ENCODE data around the gene CIBAR2. TPM values are rescaled to one million over a fixed set of nuclear protein-coding genes. Genes with fewer than 3 reads are reported as not detected.
A peak's percentile ranks its signal among the peaks of the same experiment; 100 is the strongest.

Gene CIBAR2
- total and polyA plus RNA-seq, 9 of the 15 experiments (the other 6 are each of a cell fraction or from before 2014, with no cell fraction given): not detected

GRCh38 chr16:85156869-85157268 is 44.6 kb upstream of the CIBAR2 start (continued):
- TF ChIP-seq, protein P1, sequence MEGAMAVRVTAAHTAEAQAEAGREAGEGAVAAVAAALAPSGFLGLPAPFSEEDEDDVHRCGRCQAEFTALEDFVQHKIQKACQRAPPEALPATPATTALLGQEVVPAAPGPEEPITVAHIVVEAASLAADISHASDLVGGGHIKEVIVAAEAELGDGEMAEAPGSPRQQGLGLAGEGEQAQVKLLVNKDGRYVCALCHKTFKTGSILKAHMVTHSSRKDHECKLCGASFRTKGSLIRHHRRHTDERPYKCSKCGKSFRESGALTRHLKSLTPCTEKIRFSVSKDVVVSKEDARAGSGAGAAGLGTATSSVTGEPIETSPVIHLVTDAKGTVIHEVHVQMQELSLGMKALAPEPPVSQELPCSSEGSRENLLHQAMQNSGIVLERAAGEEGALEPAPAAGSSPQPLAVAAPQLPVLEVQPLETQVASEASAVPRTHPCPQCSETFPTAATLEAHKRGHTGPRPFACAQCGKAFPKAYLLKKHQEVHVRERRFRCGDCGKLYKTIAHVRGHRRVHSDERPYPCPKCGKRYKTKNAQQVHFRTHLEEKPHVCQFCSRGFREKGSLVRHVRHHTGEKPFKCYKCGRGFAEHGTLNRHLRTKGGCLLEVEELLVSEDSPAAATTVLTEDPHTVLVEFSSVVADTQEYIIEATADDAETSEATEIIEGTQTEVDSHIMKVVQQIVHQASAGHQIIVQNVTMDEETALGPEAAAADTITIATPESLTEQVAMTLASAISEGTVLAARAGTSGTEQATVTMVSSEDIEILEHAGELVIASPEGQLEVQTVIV (CRISPR knock-in tag; IDR thresholded peaks at IDR 0.05; ENCODE audit: borderline replicate concordance): no peak
- TF ChIP-seq ZNF3 (CRISPR knock-in tag; IDR thresholded peaks at IDR 0.05) (no peak), RFX1 (IDR thresholded peaks at IDR 0.05) (no peak), ZNF347 (CRISPR knock-in tag; IDR thresholded peaks at IDR 0.05; ENCODE audit: low read depth) (no peak), NFXL1 (CRISPR knock-in tag; IDR thresholded peaks at IDR 0.05) (no peak), MTA2 (IDR thresholded peaks at IDR 0.05; ENCODE audit: low read depth) (no peak), RAD51 (IDR thresholded peaks at IDR 0.05; ENCODE audit: borderline replicate concordance, low read depth) (no peak), RBM39 (optimal IDR thresholded peaks at IDR 0.05; ENCODE audit: low read depth, low read length) (no peak), EHMT2 (IDR thresholded peaks at IDR 0.05) (peak; percentile 75; the same call in 1 of the 2 replicates), CCAR2 (IDR thresholded peaks at IDR 0.05; ENCODE audit: low read depth, low read length) (no peak), RCOR1 (IDR thresholded peaks at IDR 0.05; ENCODE audit: borderline replicate concordance in 1 of 2, low read depth in 2 of 2, low read length in 2 of 2) (no peak), ZFP1 (CRISPR knock-in tag; IDR thresholded peaks at IDR 0.05) (no peak)
- TF ChIP-seq, protein P2, sequence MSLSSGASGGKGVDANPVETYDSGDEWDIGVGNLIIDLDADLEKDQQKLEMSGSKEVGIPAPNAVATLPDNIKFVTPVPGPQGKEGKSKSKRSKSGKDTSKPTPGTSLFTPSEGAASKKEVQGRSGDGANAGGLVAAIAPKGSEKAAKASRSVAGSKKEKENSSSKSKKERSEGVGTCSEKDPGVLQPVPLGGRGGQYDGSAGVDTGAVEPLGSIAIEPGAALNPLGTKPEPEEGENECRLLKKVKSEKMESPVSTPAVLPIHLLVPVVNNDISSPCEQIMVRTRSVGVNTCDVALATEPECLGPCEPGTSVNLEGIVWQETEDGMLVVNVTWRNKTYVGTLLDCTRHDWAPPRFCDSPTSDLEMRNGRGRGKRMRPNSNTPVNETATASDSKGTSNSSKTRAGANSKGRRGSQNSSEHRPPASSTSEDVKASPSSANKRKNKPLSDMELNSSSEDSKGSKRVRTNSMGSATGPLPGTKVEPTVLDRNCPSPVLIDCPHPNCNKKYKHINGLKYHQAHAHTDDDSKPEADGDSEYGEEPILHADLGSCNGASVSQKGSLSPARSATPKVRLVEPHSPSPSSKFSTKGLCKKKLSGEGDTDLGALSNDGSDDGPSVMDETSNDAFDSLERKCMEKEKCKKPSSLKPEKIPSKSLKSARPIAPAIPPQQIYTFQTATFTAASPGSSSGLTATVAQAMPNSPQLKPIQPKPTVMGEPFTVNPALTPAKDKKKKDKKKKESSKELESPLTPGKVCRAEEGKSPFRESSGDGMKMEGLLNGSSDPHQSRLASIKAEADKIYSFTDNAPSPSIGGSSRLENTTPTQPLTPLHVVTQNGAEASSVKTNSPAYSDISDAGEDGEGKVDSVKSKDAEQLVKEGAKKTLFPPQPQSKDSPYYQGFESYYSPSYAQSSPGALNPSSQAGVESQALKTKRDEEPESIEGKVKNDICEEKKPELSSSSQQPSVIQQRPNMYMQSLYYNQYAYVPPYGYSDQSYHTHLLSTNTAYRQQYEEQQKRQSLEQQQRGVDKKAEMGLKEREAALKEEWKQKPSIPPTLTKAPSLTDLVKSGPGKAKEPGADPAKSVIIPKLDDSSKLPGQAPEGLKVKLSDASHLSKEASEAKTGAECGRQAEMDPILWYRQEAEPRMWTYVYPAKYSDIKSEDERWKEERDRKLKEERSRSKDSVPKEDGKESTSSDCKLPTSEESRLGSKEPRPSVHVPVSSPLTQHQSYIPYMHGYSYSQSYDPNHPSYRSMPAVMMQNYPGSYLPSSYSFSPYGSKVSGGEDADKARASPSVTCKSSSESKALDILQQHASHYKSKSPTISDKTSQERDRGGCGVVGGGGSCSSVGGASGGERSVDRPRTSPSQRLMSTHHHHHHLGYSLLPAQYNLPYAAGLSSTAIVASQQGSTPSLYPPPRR (CRISPR knock-in tag; IDR thresholded peaks at IDR 0.05; ENCODE audit: borderline replicate concordance): no peak
- TF ChIP-seq, protein P3, sequence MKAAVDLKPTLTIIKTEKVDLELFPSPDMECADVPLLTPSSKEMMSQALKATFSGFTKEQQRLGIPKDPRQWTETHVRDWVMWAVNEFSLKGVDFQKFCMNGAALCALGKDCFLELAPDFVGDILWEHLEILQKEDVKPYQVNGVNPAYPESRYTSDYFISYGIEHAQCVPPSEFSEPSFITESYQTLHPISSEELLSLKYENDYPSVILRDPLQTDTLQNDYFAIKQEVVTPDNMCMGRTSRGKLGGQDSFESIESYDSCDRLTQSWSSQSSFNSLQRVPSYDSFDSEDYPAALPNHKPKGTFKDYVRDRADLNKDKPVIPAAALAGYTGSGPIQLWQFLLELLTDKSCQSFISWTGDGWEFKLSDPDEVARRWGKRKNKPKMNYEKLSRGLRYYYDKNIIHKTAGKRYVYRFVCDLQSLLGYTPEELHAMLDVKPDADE (conservative IDR thresholded peaks at IDR 0.05; ENCODE audit: control insufficient read depth, low read depth, low read length): no peak
- TF ChIP-seq, protein P4, sequence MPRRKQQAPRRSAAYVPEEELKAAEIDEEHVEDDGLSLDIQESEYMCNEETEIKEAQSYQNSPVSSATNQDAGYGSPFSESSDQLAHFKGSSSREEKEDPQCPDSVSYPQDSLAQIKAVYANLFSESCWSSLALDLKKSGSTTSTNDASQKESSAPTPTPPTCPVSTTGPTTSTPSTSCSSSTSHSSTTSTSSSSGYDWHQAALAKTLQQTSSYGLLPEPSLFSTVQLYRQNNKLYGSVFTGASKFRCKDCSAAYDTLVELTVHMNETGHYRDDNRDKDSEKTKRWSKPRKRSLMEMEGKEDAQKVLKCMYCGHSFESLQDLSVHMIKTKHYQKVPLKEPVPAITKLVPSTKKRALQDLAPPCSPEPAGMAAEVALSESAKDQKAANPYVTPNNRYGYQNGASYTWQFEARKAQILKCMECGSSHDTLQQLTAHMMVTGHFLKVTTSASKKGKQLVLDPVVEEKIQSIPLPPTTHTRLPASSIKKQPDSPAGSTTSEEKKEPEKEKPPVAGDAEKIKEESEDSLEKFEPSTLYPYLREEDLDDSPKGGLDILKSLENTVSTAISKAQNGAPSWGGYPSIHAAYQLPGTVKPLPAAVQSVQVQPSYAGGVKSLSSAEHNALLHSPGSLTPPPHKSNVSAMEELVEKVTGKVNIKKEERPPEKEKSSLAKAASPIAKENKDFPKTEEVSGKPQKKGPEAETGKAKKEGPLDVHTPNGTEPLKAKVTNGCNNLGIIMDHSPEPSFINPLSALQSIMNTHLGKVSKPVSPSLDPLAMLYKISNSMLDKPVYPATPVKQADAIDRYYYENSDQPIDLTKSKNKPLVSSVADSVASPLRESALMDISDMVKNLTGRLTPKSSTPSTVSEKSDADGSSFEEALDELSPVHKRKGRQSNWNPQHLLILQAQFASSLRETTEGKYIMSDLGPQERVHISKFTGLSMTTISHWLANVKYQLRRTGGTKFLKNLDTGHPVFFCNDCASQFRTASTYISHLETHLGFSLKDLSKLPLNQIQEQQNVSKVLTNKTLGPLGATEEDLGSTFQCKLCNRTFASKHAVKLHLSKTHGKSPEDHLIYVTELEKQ (CRISPR knock-in tag; IDR thresholded peaks at IDR 0.05): no peak

Measured in K562 (cell line).